GM18507 (cell line): ENCODE data around the gene ZC3H18.
"Not testable (repeated sequence)": the region's sequence is repeated elsewhere in the genome, so short reads cannot be mapped to it uniquely, and the experiment has no call there.

ENCODE experiments used
- DNase-seq: peaks from one replicate; pipeline ENCODE4 v3.0.0; 2011; ENCODE audit warnings: low read depth; ENCODE audit not compliant: insufficient read length; ENCODE audit errors: extremely low spot score
- FAIRE-seq: peaks from 2 replicates; lab custom pipeline; 2011; peaks lifted over from hg19 to GRCh38; lab: Jason Lieb, UNC

ZC3H18 gene

DNA sequence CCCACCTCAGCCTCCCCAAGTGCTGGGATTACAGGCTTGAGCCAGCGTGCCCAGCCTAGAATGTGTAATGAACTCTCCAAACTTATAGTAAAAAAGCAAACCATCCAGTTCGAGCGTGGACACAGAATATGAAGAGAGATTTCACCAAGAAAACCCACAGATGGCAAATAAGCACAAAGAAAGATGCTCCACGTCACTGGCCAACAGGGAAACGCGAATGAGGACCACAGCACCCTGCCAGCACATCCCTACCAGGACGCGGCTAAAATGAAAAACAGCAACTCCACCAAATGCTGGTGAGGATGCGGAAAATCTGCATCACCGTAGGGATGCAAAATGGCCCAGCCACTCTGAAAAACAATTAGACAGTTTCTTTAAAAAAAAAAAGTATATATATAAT lies 91.3 kb downstream of the ZC3H18 start:
- no peak for DNase-seq
- FAIRE-seq: no peak

DNA sequence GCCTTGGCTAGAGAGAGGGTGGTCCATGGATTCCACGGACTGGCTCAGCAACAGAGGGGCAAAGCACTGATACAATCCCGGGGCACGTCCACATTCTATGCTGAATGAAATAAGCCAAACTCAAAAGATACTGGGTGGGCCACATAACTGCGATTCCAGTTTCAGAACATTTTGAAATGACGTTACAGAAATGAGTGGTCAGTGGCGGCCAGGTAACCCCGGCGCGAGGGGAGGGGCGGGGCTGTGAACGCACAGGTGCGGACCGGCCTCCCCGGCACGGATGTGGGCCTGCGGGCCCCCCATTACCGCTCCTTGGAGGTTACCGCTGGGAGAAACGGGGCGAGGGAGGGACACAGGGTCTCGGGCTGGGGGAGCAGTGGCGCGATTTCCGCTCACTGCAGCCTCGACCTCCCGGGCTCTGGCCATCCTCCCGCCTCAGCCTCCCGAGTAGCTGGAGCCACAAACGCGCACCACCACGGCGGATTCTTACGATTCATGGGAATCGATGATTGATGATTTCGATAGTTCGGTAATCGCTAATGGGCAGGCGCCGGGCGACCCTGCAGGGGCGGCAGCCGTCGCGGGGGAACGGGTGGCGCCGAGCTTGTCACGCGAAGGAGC lies 92.1 kb downstream of the ZC3H18 start:
- no peak for FAIRE-seq
- DNase-seq: no peak

DNA sequence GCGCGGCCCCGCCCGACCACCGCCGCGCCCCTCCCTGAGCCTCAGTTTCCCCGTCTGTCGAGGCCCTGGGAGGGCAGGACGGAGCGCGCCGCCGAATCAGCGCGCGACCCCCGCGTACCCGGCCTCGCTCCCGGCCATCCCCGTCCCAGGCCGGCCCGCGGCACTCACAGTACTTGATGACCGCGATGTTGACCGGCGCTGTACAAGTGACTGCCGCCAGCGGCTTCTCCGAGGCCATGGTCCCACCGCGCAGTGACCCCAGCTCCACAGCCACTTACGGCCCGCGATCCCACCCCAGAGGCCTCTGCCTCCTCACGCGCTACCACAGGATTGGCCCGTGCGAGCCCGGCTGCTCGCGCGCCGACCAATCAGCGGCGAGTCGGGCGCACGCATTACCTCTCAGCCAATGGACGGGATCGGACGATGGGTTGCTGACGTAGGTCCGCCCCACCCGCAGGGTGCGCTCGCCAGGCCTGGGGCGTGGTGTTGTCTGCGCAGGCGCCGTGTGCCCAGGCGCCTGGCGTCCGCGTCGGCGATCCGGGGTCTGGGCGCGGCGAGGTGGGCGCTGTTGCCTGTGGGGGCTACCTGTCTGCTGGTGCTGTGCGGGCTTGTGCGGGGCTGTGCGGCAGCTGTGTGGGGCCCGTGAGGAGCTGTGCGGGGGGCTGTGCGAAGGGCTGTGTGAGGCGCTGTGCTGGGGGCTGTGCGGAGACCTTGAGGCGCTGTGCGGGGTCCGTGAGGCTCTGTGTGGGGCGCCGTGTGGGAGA lies 92.8 kb downstream of the ZC3H18 start, which contains the start of gene MVD:
TSS of gene MVD (minus strand) at position 249 of the 764 bp plus-strand sequence. CDS start at position 238, 11 bp downstream.
- FAIRE-seq: peak; percentile 99
- DNase-seq: peak; percentile 99

DNA sequence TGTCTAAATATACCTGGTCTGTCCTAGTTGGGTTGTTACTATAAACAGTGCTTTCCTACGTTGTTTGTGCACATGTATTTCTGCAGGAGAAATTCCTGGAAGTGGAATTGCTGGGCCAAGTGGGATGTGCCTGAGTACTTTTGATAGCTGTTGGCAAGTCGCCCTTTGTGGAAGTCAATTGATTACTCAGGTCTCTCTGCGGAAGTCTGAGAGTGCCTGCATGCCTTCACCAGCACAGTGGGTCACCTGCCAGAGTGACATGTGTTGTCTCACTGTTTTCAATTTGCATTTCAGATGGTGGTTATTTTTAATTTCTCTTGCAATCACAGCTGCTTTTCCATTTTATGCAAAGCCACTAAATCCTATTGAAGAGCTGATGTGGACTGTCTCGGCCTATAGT lies 94.9 kb downstream of the ZC3H18 start:
- FAIRE-seq (no peak), DNase-seq (no peak)

DNA sequence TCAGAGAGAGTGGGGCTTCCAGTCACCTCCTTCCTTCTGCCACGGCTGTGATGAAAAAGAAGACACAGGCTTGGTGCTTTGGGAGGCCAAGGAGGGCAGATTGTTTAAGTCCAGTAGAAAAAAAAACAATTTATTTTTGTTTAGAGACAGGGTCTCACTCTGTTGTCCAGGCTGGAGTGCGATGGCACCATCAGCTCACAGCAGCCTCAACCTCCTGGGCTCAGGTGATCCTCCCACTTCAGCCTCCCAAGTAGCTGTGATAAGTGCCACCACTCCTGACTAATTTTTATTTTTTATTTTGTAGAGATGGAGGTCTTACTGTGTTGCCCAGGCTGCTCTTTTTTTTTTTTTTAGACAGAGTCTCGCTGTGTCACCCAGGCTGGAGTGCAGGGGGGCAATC lies 95.4 kb downstream of the ZC3H18 start:
- FAIRE-seq (no peak), DNase-seq (no peak)

DNA sequence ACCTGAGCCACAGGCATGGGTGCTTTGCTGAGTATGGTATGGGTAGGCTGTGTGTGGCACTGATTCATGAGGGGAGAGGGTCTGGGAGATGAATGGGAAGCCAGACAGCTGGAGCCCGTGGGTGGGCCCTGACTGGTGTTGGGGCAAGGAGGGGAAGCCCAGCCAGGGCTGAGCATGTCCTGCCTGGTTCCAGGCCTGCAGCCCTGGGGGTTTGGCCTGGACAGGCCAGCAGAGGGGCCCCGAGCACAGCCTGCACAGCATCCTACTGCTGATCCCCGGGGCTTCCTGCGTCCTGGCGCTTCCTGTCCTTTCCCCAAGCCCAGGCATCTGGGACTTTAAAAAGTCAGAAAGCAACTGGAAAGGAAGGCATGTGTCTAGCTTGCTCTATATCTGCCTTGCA lies 97.3 kb downstream of the ZC3H18 start:
- no peak for DNase-seq
- no peak for FAIRE-seq

DNA sequence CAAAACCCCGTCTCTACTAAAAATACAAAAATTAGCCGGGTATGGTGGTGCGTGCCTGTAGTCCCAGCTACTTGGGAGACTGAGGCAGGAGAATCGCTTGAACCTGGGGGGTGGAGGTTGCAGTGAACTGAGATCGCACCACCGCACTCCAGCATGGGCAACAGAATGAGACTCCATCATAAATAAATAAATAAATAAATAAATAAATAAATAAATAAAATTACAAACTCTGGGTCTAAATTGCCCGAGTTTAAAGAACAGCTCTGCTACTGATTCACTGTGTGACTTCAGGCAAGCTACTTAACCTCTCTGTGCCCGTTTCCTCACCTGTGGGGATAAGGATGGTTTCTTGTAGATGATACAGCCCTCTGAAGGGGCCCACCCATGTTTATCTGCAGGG lies 99.3 kb downstream of the ZC3H18 start:
- not testable (repeated sequence) for DNase-seq, FAIRE-seq

DNA sequence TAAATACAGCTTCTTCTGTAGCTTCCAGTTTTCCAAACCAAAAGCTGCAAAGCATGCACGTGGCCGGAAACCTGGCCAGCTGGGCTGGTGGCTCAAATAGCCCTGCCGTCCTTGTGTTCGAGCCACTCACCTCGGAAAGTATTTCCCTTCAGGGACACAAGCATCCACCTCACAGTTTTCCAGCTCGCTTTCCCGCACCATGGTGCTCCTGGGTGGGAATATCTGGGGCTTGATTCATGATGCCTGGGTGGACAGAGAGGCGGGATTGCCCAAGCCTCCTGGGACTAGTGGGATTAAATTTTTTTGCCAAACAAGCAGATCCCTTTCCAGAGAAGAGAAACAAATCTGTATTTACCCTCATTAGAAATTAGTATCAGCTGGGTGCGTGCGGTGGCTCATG lies 99.8 kb downstream of the ZC3H18 start:
- no peak for FAIRE-seq
- no peak for DNase-seq

DNA sequence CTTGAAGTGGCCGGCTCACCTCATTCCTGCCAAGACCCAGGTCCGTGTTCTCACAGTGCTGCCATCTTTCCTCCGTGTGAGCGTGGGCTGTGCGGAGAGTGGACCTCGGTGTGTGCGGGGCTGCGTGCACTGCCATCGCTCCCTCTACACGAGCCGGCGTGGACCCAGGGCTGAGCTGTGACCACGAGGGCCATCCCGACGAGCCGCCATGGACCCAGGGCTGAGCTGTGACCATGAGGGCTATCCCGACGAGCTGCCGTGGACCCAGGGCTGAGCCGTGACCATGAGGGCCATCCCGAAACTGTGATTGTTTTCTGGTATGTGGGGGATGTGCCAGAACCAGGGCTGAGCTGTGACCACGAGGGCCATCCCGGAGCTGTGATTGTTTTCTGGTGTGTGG lies 101.6 kb downstream of the ZC3H18 start:
- FAIRE-seq: no peak
- no peak for DNase-seq

DNA sequence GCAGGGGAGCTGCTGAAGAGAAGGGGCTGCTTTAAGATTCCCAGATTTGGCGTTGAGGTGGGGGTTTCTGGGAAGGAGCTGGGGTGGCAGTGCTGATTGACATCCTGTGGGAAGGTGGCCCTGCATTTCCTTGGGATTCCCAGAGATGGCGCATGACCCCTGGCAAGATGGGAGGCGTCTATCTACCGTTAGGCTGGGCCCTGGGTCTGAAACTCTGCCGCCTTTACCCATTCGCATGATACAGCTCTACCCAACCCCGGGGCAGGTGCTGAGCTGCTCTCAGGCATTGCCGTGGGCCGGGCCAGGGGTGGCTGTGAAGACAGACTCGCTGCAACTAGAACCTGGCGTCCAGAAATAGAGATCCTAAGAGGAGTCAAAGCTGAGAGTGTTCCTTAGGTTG lies 102.6 kb downstream of the ZC3H18 start:
- DNase-seq (no peak), FAIRE-seq (no peak)

DNA sequence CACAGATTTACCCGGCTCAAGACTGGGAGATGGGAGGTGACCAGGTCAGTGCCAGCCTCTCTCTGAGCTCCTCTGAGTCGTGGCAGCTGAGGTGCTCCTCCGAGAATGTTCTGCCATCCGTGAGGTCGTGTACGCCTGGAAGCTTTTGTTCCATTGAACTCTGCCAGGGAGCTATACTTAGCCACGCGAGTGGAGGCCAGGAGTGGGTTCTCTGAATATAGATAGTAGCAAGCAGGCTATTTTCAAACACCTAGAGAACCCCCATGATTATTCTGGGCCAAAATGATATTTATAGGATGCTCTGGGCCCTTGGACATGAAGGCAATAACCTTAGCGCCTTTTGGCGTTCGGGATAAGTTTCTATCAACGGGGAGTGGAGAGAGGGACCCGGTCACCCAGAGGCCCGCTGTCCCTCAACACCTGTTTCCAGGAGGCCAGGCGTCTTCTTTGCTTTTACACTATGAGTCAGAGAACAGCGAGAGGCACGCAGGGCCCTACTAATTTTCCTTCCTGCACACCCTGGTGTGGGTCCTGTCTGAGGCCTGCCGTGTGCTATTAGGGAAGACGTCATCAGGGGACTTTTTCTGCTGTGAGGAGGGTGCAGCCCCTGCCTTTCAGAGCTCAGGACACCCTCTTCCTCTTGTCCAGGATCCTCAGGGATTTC lies 103.6 kb downstream of the ZC3H18 start:
- FAIRE-seq (peak; percentile 60), DNase-seq (no peak)

DNA sequence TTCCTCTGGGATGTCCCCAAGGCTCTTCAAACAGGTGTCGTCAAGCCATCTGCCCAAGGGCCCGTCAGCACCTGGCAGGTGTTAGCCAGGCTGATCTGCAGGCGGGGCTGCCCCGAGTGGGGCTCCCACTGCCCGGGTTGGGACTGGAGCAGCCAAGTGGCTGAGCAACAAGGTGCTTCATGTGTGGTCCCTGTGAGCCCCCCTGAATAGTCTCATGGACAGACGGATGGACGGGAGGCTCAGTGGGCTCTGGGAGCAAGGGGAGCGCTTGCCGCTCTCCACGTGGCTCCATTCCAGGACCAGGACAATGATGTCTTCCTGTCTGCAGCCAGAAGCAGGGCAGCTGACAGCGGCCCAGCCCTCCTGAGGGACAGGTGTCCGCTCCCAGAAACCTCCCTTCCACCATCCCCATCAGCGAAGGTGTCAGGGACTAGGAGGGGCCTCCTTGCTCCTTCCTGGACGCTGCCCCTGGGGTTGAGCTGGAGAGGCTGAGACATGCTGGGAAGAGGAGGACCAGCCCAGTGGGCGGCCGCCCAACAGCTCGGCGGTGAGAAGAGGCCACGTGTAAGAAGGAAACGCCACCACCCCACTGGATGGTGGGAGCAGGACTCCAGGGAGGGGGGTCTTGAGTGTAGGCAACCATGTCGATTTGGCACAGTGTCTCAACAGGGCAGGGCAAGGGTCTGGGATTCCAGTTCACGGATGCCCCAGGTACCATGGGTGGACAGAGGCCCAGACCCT lies 106.5 kb downstream of the ZC3H18 start:
- FAIRE-seq (no peak), DNase-seq (no peak)

DNA sequence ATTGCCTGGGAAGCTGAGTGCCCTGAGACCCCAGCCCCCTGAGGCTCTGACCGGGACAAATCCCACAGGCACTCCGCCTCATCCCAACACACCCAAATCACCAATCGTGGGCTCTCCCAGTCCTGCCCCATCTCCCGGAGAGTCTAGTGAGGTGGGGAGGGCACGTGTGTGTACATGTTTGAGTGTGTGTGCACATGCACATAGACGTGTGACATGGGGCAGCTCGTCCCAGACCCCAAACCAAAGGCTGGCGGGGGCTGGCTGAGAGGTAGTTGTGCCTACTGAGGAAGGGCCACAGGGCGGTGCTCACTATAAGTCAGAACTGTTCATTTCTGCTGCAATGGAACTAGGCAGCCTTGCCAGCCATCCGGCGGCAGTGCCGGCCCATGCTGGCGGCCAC lies 107.5 kb downstream of the ZC3H18 start:
- DNase-seq: no peak
- FAIRE-seq: no peak

DNA sequence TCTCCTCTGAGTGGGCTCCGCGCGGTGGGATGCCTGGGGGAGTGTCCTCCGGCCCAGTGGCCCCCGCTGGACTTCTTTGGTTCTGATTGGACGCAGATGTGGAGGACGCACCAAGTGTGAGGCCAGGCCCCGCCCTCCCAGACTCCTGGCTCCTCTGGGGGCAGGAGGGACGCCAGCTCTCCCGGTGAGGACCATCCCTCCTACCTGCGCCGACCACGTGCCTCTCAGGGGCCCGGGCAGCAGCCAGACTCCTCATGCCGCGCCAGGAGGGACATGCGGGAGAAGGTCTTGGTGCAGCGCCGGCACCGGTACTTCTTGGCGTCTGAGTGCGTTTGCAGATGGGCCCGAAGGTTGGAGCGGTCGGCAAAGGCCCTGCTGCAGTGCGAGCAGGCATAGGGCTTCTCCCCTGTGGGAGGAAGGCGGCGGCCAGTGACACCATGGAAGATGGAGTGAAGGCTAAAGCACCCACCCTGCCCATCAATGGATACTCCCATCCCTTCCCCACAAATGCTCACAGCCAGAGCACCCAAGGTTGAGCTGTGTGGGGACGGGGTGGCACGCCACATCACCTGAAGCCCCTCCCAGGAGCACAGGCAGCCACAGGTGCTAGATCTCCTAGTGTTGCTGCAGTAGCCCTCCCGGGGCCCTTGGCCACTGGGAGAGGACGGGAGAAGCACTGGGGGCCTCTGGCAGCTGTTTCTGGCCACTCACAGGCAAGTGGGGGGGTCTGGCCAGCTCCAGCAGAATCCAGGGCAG lies 108.2 kb downstream of the ZC3H18 start:
- FAIRE-seq: no peak
- no peak for DNase-seq

DNA sequence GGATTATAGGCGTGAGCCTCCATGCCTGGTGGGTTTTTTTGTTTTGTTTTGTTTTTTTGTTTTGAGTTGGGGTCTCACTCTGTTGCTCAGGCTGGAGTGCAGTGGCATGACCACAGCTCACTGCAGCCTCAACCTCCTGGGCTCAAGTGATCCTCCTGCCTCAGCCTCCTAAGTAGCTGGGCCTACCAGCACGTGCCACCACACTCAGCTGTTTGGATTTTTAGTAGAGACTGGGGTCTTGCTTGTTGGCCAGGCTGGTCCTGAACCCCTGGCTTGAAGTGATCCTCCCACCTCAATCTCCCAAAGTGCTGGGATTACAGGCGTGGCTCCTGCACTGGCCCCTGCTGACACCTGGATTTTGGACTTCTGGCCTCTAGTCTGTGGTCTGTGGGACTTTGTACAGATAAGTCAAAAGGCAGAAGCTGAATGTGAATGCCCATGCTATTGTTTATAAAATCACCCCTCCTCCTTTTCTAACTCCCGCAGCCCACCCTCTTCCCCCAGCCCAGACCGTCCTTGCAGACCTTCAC lies 110.4 kb downstream of the ZC3H18 start:
- DNase-seq (no peak), FAIRE-seq (peak; percentile 29)

DNA sequence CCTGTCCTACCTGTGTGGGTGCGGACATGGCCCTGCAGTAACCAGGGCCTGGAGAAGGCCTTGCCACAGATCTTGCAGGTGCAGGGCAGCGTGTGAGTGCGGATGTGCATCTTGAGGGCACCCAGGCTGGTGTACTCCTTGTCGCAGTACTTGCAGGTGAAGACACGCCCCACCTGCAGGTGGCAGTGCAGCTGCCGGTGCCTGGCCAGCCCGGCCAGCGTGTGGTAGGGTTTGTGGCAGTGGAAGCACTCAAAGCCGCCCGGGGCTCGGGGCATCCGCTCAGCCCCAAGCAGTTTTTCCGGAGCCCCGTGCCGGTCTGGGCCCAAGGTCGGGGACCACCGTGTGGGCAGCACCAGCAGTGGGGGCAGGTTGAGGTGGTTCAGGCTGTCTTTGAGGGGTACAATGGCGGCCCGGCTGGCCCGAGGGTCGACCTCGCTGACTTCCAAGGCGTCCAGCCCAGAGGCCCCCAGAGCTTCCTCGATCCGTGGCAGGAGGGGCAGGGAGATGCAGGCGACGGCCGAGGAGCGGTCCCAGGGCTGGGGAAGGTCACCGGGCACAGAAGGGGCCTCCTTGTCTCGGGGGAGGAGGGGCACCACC lies 111.0 kb downstream of the ZC3H18 start:
- FAIRE-seq (peak; percentile 69), DNase-seq (no peak)
